Neural cell (in vitro differentiated cells): ENCODE results near the gene TGOLN2. TPM values are rescaled to one million over a fixed set of nuclear protein-coding genes. Genes with fewer than 3 reads are reported as not detected.
"Not testable (repeated sequence)": the region's sequence is repeated elsewhere in the genome, so short reads cannot be mapped to it uniquely, and the experiment has no call there.

ENCODE experiments used
- H2AFZ ChIP-seq: fragments of 200-600, 300-800 bp; sonication (generic), shearing (Covaris generic); 2 replicates; pipeline ENCODE4 v1.6.0; 2014; ENCODE audit warnings: low read depth, mild to moderate bottlenecking, antibody characterized with exemption, low read length, moderate library complexity
- H3F3A ChIP-seq: fragments of 200-600 bp; shearing (Covaris generic); 2 replicates; pipeline ENCODE4 v1.6.1; 2016; ENCODE audit warnings: mild to moderate bottlenecking, moderate library complexity, mixed read lengths, antibody characterized with exemption, low read length; ENCODE audit not compliant: insufficient read depth, poor library complexity, severe bottlenecking
- H3K27ac ChIP-seq: fragments of 200-600, 300-800 bp; sonication (generic), shearing (Covaris generic); 2 replicates; pipeline ENCODE4 v1.5.1; 2014; ENCODE audit warnings: mild to moderate bottlenecking, low read length, moderate library complexity
- H3K27me3 ChIP-seq: fragments of 300-800, 200-600 bp; sonication (generic), shearing (Covaris generic); 2 replicates; pipeline ENCODE4 v1.6.0; 2014; ENCODE audit warnings: mild to moderate bottlenecking, low read depth, low read length, moderate library complexity; ENCODE audit not compliant: insufficient read depth
- H3K36me3 ChIP-seq: fragments of 300-800, 200-600 bp; sonication (generic), shearing (Covaris generic); 2 replicates; pipeline ENCODE4 v1.5.1; 2014; ENCODE audit warnings: mild to moderate bottlenecking, antibody characterized with exemption, low read length, moderate library complexity; ENCODE audit not compliant: insufficient read depth
- H3K4me2 ChIP-seq: fragments of 300-800, 200-600 bp; sonication (generic), shearing (Covaris generic); 2 replicates; pipeline ENCODE4 v1.6.0; 2014; ENCODE audit warnings: mild to moderate bottlenecking, low read length
- H3K4me3 ChIP-seq: fragments of 300-800, 200-600 bp; sonication (generic), shearing (Covaris generic); 2 replicates; pipeline ENCODE4 v1.5.1; 2014; ENCODE audit warnings: mild to moderate bottlenecking, low read length, moderate library complexity
- H3K79me2 ChIP-seq: fragments of 200-600 bp; shearing (Covaris generic); replicated peaks from 2 replicates; pipeline ENCODE4 v1.6.0; 2014; ENCODE audit warnings: mild to moderate bottlenecking, low read length, moderate library complexity; ENCODE audit not compliant: insufficient read depth
- H3K9ac ChIP-seq: fragments of 300-800, 200-600 bp; sonication (generic), shearing (Covaris generic); 2 replicates; pipeline ENCODE4 v1.6.1; 2016; ENCODE audit warnings: mild to moderate bottlenecking, low read length, mixed read lengths
- H3K9me2 ChIP-seq: fragments of 200-600 bp; shearing (Covaris generic); 2 replicates; pipeline ENCODE4 v1.6.1; 2016; ENCODE audit warnings: mild to moderate bottlenecking, low read length, mixed read lengths; ENCODE audit not compliant: insufficient read depth
- H3K9me3 ChIP-seq: fragments of 200-600, 300-800 bp; sonication (generic), shearing (Covaris generic); 2 replicates; pipeline ENCODE4 v1.6.1; 2016; ENCODE audit warnings: mild to moderate bottlenecking, mixed run types, low read length, moderate library complexity, mixed read lengths
- H4K20me1 ChIP-seq: fragments of 200-600 bp; shearing (Covaris generic); 2 replicates; pipeline ENCODE4 v1.6.1; 2016; ENCODE audit warnings: mild to moderate bottlenecking, mixed run types; ENCODE audit not compliant: insufficient read depth
- CTCF ChIP-seq: fragments of 450-650 bp; IDR thresholded peaks from 2 replicates; pipeline ENCODE4 v1.5.1; 2014; ENCODE audit warnings: antibody characterized with exemption, mild to moderate bottlenecking, moderate library complexity; ENCODE audit not compliant: poor library complexity, severe bottlenecking
- EP300 ChIP-seq: fragments of 450-650 bp; conservative IDR thresholded peaks from 2 replicates; pipeline ENCODE4 v1.6.1; 2014; ENCODE audit warnings: antibody characterized with exemption, mild to moderate bottlenecking, moderate library complexity; ENCODE audit not compliant: poor library complexity, severe bottlenecking
- EZH2 ChIP-seq: fragments of 200-600, 300-800 bp; shearing (Covaris generic), sonication (generic); IDR thresholded peaks from 2 replicates; pipeline ENCODE4 v1.6.1; 2014; ENCODE audit warnings: antibody characterized with exemption, low read length, borderline replicate concordance, mild to moderate bottlenecking; ENCODE audit not compliant: insufficient read depth, poor library complexity, severe bottlenecking
- MXI1 ChIP-seq: fragments of 450-650 bp; conservative IDR thresholded peaks from 2 replicates; pipeline ENCODE4 v1.6.1; 2014; ENCODE audit warnings: antibody characterized with exemption, mild to moderate bottlenecking; ENCODE audit not compliant: poor library complexity, severe bottlenecking
- POLR2AphosphoS5 ChIP-seq: IDR thresholded peaks from 2 replicates; pipeline ENCODE4 v1.6.1; 2012
- RAD21 ChIP-seq: fragments of 450-650 bp; conservative IDR thresholded peaks from 2 replicates; pipeline ENCODE4 v1.6.1; 2014; ENCODE audit warnings: antibody characterized with exemption, mild to moderate bottlenecking, moderate library complexity
- SMC3 ChIP-seq: fragments of 450-650 bp; conservative IDR thresholded peaks from 2 replicates; pipeline ENCODE4 v1.6.1; 2014; ENCODE audit warnings: antibody characterized with exemption, mild to moderate bottlenecking, moderate library complexity; ENCODE audit not compliant: poor library complexity
- TAF1 ChIP-seq: IDR thresholded peaks from 2 replicates; pipeline ENCODE4 v1.6.1; 2012; ENCODE audit warnings: low read depth
- polyA plus RNA-seq: library from polyadenylated mRNA; depleted of rRNA; stranded (reverse); fragments of >200 nt; gene quantifications from 2 replicates; pipeline ENCODE4 v1.2.3, GENCODE V29; 2014
- TF ChIP-seq, protein P1 (sequence below): IDR thresholded peaks from 2 replicates; pipeline ENCODE4 v1.6.1; 2012; ENCODE audit warnings: borderline replicate concordance

TGOLN2 gene
- polyA plus RNA-seq, 1 donor from 2014 or later: 22.7 TPM

GRCh38 chr2:85347599-85347998 lies 19.8 kb upstream of the TGOLN2 start:
- no peak overlapping the region for H3K4me2 ChIP-seq
- no peaks in the 10 kb centered on the region for H3K27me3 ChIP-seq
- H3K9ac ChIP-seq: no peak overlapping the region
- H3K9me2 ChIP-seq: no peaks in the 10 kb centered on the region
- no peak overlapping the region for H3K27ac ChIP-seq
- no peak for TF ChIP-seq MXI1
- no peak for TF ChIP-seq EZH2
- H4K20me1 ChIP-seq: no peaks in the 10 kb centered on the region
- no peaks in the 10 kb centered on the region for H3K79me2 ChIP-seq
- H3K36me3 ChIP-seq: no peaks in the 10 kb centered on the region
- H3K9me3 ChIP-seq: no peaks in the 10 kb centered on the region
- H2AFZ ChIP-seq: no peak overlapping the region
- H3K4me3 ChIP-seq: no peak overlapping the region
- no peaks in the 10 kb centered on the region for H3F3A ChIP-seq

DNA sequence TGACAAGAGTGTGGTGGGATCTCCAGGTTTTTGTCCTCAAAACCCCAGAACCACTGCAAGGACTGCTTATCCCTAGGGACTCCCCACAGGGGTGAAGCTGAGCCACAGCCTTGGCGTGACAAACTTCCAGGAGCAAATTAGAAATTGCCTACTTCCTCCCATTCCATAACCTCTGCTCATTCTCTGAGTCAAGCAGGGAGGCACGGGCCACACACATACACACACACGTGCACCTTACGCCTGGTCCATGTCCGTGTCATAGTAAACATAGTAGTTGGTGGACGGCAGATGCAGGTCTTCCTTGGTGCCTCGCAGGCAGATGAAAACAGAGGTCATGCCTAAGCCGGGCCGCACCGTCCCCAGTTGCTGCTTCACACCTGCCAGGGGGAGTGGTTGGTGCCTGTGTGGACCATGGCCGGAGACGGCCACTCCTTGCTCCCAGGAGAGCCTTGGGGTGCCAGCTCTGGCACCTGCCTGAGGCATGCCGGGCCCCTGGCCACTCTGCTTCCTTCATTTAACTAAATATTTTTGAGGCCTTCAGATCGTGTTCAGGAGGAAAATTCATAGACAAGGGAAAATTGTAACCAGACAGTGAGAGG lies 16.7 kb upstream of the TGOLN2 start:
- Histone ChIP-seq H3K36me3 (no peaks in the 10 kb centered on the region), H3K4me2 (no peak overlapping the region), H3K27ac (no peak overlapping the region), H4K20me1 (no peaks in the 10 kb centered on the region), H3K27me3 (no peaks in the 10 kb centered on the region), H3K4me3 (no peak overlapping the region), H3K9me3 (no peaks in the 10 kb centered on the region), H3F3A (no peaks in the 10 kb centered on the region), H2AFZ (no peak overlapping the region), H3K79me2 (no peaks in the 10 kb centered on the region), H3K9ac (no peak overlapping the region), H3K9me2 (no peaks in the 10 kb centered on the region)
- TF ChIP-seq MXI1 (no peak), CTCF (no peak), EZH2 (no peak), EP300 (no peak), TAF1 (no peak), POLR2AphosphoS5 (no peak), SMC3 (no peak), RAD21 (no peak)
- TF ChIP-seq, protein P1, sequence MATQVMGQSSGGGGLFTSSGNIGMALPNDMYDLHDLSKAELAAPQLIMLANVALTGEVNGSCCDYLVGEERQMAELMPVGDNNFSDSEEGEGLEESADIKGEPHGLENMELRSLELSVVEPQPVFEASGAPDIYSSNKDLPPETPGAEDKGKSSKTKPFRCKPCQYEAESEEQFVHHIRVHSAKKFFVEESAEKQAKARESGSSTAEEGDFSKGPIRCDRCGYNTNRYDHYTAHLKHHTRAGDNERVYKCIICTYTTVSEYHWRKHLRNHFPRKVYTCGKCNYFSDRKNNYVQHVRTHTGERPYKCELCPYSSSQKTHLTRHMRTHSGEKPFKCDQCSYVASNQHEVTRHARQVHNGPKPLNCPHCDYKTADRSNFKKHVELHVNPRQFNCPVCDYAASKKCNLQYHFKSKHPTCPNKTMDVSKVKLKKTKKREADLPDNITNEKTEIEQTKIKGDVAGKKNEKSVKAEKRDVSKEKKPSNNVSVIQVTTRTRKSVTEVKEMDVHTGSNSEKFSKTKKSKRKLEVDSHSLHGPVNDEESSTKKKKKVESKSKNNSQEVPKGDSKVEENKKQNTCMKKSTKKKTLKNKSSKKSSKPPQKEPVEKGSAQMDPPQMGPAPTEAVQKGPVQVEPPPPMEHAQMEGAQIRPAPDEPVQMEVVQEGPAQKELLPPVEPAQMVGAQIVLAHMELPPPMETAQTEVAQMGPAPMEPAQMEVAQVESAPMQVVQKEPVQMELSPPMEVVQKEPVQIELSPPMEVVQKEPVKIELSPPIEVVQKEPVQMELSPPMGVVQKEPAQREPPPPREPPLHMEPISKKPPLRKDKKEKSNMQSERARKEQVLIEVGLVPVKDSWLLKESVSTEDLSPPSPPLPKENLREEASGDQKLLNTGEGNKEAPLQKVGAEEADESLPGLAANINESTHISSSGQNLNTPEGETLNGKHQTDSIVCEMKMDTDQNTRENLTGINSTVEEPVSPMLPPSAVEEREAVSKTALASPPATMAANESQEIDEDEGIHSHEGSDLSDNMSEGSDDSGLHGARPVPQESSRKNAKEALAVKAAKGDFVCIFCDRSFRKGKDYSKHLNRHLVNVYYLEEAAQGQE: no peak

DNA sequence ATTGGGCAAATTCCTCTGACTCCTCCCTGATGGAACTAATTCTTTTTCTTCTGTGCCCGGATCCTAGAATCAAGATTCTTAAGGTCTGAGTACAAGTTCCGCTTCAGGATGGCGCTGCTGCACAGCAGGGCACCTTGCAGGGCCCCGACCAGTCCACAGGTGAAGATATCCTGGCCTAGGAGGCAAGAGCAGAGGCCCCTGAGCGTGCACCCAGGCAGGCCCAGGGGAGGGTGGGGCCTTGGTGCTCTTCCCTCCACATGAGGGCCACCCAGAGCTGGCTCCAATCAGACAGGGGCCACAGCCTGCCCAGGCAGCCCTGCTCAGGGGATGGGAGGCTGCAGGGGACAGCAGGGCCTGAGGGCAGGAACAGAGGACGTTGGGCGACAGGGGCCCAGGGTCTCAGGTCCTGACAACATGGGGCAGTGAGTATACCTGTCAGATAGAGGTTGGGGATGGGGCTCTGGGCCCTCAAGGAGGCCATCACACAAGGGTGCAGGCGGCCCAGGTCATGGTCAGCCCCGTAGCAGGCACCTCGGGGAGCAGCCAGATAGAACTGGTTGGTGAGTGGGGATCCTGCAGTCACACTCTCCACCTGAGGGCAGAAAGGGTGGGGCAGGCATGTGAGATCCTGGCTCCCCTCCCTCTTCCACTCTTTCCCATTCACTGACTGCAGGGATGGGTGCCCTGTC lies 15.6 kb upstream of the TGOLN2 start:
- H3K4me2 ChIP-seq, H4K20me1 ChIP-seq, H3K9me3 ChIP-seq, H3K36me3 ChIP-seq, H3K9me2 ChIP-seq, H3K27ac ChIP-seq, H3F3A ChIP-seq, H3K79me2 ChIP-seq, H3K4me3 ChIP-seq, H3K27me3 ChIP-seq, H2AFZ ChIP-seq, H3K9ac ChIP-seq: not testable (repeated sequence)
